ENCODE results near the gene PSORS1C1.

DNA sequence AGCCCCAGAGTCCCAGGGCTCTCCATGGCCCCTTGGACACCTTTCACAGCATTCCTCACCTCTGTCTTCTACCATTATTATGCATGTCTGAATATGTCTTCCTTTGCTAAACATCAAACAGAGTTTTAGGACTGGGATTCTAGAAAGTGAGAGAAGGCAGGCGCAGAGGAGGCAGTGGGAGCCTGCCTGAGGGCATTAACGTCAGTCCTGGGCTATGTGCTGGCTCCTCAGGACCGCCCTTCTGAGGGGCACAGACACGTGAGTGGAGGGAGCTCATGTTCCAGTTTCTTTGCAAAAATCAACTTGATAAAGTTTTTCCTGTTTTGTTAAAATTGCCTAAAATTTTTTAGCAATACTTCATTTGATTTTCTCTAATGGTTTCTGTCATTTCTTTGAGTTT lies 40.2 kb upstream of the PSORS1C1 start:
- TF ChIP-seq SMC3 (IDR thresholded peaks at IDR 0.05; ENCODE audit: low read depth, low read length) (no peak), CEBPB (IDR thresholded peaks at IDR 0.05; ENCODE audit: low read depth, low read length) (no peak), MAZ (IDR thresholded peaks at IDR 0.05; ENCODE audit: borderline replicate concordance, low read depth, low read length) (no peak), RAD21 (IDR thresholded peaks at IDR 0.05; ENCODE audit: low read length) (no peak), MAFK (IDR thresholded peaks at IDR 0.05; ENCODE audit: low read depth, low read length) (no peak), POLR2A (IDR thresholded peaks at IDR 0.05; ENCODE audit: low read depth, low read length) (no peak), NFE2L2 (IDR thresholded peaks at IDR 0.05; ENCODE audit: low read depth, low read length) (no peak), MXI1 (IDR thresholded peaks at IDR 0.05; ENCODE audit: borderline replicate concordance, low read depth, low read length) (no peak), CHD1 (IDR thresholded peaks at IDR 0.05; ENCODE audit: low read depth, low read length) (no peak)
- TF ChIP-seq, protein P1, sequence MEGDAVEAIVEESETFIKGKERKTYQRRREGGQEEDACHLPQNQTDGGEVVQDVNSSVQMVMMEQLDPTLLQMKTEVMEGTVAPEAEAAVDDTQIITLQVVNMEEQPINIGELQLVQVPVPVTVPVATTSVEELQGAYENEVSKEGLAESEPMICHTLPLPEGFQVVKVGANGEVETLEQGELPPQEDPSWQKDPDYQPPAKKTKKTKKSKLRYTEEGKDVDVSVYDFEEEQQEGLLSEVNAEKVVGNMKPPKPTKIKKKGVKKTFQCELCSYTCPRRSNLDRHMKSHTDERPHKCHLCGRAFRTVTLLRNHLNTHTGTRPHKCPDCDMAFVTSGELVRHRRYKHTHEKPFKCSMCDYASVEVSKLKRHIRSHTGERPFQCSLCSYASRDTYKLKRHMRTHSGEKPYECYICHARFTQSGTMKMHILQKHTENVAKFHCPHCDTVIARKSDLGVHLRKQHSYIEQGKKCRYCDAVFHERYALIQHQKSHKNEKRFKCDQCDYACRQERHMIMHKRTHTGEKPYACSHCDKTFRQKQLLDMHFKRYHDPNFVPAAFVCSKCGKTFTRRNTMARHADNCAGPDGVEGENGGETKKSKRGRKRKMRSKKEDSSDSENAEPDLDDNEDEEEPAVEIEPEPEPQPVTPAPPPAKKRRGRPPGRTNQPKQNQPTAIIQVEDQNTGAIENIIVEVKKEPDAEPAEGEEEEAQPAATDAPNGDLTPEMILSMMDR (conservative IDR thresholded peaks at IDR 0.05; ENCODE audit: low read depth, low read length) = no peak
- TF ChIP-seq, protein P2, sequence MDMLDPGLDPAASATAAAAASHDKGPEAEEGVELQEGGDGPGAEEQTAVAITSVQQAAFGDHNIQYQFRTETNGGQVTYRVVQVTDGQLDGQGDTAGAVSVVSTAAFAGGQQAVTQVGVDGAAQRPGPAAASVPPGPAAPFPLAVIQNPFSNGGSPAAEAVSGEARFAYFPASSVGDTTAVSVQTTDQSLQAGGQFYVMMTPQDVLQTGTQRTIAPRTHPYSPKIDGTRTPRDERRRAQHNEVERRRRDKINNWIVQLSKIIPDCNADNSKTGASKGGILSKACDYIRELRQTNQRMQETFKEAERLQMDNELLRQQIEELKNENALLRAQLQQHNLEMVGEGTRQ (IDR thresholded peaks at IDR 0.05; ENCODE audit: low read depth, low read length) = no peak
- TF ChIP-seq, protein P3, sequence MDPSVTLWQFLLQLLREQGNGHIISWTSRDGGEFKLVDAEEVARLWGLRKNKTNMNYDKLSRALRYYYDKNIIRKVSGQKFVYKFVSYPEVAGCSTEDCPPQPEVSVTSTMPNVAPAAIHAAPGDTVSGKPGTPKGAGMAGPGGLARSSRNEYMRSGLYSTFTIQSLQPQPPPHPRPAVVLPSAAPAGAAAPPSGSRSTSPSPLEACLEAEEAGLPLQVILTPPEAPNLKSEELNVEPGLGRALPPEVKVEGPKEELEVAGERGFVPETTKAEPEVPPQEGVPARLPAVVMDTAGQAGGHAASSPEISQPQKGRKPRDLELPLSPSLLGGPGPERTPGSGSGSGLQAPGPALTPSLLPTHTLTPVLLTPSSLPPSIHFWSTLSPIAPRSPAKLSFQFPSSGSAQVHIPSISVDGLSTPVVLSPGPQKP (IDR thresholded peaks at IDR 0.05; ENCODE audit: borderline replicate concordance, low read depth, low read length) = no peak
